GM21390 (cell line): Measurements from ENCODE around the gene CCT7.
A peak's percentile ranks its signal among the peaks of the same experiment; 100 is the strongest.

Source experiments
- ATAC-seq: cut with Tn5 transposase; IDR thresholded peaks from one replicate; pipeline ENCODE4 v1.9.1; 2021; ENCODE audit not compliant: unreplicated experiment

Gene CCT7

DNA sequence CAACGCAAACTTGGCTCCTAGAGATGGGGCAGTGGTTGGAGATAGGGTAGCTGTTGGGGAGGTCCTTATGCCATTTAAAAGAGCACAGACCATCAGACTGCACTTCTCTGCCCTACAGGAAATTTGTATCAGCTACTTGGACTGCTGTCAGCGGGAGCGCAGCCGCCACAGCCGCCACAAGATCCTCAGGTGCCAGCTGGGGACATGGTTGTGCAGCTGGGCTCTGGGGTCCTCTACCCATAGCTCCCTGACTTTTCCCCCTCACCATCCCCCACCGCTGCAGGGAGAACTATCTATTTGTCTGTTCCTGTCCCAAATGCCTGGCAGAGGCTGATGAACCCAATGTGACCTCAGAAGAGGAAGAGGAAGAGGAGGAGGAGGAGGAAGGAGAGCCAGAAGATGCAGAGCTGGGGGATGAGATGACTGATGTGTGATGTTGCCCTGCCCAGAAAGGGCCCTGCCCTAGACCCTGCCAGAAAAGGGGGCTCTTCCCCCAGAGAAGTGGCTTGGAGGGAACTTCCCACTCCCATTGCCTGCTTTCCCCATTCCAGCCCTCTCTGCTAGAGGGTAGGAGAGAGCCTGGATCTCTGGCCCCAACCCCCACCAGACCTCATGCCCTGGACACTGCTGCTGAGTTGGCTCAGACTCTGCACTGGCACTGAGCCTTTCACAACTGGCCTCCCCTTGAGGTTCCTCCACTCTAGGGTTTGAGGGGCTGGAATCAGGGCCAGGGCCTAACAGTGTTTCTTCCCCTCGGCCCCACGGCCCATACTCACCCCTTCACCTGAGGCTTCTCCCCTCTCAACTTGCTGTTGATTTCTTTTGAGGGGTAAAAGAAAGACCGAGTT lies 8.4 kb upstream of the CCT7 start:
- no peak for ATAC-seq

DNA sequence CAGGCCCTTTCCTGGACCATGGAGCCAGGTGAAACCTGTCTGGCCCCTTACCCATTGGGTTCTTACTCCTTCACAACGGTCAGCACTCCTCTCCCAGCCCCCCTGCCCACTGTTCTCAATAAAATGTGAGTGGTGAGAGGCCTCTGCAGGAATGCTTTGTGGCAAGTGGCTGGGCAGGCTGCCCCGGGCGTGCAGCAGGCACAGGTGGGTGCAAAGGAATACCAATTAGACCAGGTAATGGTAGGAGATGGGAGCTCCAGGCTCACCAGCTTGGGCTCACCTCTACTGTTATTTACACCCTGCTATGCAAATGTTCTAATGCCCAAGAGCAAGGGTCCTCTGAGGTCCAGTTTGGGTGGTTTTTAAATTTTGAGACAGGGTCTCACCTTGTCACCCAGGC lies 7.0 kb upstream of the CCT7 start:
- ATAC-seq, result no peak

DNA sequence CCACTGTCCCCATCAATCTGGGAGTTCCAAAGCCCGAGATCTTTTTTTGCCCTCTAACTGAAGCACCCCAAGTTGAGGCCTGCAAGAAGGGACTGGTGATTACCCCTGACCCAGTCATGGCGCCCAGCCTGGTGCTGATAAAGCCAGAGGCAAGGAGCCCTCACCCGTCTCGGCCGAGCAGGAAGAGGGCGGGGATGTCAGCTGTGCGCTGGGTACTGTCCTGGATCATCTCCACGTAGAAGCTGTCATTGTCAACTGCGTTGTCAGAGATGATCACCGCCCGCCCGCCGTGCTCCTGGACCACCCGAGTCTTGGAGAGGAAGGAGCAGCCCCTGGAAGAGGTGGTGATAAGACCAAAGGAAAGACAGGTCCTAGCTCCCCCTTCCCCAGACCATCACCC lies 5.5 kb upstream of the CCT7 start:
- no peak for ATAC-seq

DNA sequence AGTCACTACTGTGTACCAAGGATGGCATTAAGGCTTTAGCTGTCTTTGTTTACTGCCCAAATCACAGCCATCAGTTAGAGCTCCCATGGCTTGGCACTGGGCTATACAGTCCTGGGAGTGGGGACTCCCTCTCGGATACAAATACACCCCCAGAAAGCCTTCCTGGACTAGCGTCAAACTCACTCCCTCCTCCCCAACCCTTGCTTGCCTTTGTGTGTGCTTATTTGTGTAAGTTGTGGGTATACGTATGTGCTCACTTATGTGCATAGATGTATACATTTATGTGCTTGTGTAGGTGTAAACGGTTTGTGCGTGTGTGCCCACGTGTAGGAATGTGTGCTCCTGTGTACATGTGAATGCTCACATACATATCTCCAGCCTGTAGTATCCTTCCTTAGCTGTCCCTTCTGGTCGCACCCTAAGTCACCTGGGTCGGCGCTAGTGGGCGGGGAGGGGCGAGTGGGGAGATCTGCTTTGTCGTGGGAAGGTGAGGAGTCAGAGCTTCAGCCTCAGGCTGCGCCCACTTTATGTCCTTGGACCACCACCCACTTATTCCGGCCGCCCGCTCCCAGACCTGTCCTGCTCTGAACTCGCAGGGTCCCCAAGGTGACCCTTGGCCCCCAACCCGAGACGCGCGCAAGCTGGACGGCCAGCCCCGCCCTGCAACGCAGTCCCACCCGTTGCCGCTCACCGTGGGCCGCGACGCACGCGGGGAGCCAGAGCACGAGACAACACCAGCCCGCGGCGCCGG lies 1.5 kb upstream of the CCT7 start:
- ATAC-seq, result peak; percentile 2

DNA sequence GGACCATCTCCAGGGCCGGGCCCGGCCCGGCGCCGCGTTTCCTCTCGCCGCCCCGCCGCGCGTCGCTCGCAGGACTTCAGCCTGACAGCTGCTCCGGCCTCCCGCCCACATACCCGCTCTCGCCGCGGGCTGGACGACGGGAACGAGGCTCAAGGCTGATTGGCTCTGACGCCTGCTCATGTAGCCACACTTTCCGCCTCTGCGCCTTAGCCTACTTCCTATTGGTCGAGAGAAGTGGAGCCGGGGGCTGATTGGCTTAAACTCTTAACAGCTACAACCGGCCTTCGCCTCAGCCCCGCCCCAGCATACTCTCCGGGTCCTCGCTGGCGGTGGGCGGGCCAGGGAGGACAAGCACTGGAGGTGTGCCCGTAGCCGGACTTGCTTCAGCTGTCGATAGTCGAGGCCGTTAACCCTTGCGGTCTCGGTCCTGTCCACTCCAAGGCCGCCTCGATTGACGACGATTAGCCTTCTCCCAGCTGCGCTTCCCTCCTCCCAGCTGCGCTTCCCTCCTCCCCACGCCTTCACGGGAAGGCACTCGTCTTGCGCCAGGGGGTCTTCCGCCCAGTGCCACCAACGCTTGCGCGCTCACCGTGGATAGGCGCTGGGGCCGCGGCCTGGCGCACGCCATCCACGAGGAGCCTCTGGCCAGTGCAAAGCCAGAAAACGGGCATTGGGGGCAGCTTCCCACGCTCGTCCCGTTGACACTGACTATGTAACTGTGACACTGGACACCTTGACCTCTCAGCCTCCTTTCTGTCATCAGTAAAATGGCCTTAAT lies 765 bp upstream of the CCT7 start, which contains the start of gene PRADC1:
TSS of gene PRADC1 (minus strand) at position 86 of the 778 bp plus-strand sequence. CDS start at position 7, 79 bp downstream.
- peak; percentile 89 for ATAC-seq

DNA sequence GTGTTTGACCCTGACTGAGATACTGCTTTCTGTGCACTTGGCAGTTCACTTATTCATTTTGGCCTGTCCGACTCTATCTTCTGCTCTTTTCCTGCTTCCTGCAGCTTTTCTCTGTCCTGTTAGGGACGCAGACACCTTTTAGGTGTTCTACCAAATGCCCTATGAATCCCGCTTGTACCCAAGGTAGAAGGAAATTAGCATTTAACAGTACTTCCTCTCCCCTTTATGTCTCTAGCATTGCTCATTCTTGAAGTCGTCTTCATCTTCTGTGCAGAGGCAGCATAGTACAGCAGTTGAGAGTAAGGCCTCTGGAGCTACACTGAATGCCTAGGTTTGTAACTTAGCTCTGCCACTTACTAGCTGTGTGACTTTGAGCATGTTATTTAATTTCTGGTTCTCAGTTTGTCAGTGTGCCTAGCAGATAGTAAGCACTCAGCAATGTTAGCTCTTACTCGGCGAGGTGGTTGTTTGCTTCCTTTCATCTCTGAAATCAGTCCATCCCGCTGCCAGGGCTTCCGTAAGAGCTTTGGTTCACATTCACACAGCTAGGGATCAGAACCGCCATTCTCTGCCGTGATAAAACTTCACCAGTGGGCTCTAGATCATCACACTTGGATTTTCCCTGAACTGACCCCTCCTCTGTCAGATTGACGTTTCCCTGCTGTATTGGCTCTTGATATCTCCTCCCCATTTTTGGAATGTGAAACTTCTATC lies 1.4 kb downstream of the CCT7 start:
- no peak for ATAC-seq

DNA sequence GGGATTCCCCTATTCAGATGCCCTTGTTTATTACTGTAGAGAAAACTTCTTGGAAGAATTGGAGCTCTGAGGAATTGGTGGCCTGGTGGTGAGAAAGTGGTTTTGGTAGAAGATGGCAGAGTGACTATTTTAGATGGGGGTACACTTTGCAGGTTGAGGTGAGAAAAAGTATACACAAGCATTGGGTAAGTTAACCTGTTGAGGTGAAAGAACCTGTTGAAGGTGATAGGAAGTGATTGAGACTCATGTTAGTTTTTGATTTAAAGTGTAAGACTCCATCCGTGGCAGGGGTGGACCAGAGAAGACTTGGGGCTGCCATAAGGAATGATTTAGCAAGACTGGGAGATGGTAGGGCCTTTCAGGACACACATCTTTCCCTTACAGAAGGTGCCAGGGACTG lies 3.1 kb downstream of the CCT7 start:
- no peak for ATAC-seq

DNA sequence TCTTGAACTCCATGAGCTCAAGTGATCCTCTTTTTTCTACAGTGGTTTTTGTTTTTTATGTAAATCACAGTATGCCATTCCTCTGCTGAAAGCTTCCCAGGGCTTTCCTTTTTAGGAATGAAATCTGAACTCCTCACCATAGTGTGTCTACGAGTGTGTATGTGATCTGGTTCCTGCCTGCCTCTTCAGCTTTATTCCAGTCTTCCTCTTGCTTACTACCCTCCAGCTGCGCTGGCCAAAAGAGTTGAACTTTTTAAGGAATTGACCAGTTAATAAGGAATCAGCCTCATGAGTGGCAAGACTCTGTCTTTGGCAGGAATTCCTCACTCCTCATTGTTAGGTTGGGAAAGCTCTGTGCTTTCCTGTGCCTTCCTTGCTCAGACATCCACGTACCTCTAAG lies 4.0 kb downstream of the CCT7 start:
- ATAC-seq, result no peak

DNA sequence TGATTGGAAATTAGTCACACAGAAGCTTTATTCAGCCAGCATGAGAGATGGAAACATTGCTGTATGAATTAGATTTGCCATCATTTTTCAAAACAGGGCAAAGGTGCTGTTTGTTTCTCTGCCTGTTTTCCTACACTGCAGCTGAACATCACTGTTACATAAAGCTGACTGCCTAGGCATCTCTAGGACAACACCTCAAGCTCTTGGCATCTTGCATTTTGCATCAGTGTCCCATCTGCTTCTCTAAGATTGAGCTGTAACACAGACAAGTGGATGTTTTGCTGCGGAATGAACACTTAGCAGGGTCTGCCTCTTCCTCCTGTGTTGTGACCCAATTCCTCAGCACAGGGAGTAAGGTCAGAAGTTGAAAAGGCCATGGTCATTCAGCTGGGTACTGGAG lies 4.9 kb downstream of the CCT7 start:
- no peak for ATAC-seq

DNA sequence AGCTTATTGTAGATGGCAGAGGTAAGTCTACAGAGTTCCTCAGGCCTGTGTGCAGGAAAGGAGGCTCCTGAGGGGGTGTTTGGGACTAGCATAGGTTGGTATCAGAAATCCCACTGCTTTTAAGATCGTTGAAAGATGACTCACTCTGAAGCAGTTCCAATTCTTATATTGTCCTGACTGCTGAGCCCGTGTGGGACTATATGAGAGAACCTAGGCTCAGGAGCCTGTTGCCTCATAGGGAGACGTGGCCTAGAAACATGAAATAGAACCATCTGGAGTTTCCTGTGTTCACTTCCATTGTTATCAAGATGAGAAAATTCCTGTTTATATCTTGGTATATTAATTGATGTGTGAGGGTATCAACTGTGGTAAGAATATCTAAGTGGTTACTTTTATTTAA lies 5.7 kb downstream of the CCT7 start:
- ATAC-seq, result no peak

DNA sequence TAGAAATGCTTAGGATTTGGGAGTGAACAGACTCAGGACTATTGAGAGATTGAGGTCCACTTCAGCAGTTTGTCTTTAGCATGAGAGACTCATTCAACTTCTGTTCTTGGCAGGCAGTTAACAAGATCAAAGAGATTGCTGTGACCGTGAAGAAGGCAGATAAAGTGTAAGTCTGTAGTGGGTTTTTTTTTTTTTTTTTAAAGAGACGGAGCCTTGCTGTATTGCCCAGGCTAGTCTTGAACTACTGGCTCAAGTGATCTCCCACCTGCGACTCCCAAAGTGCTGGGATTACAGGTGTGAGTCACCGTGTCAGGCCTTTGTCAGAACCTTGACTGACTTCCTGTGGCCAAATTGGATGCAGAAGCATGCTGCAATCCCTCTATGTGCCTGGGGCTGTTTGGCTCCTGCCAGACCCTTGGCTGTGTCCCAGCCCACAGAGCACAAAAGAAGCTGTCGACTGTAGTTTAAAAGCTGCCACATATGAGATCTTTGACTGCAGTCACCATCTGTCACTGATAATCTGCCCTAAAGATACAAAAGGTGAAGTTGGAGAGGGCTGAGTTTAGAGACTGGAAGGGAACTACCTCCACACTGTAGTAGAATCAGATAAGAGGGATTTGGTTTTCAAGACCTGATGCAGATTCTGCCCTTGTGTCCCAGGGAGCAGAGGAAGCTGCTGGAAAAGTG lies 9.9 kb downstream of the CCT7 start:
- ATAC-seq, result no peak

DNA sequence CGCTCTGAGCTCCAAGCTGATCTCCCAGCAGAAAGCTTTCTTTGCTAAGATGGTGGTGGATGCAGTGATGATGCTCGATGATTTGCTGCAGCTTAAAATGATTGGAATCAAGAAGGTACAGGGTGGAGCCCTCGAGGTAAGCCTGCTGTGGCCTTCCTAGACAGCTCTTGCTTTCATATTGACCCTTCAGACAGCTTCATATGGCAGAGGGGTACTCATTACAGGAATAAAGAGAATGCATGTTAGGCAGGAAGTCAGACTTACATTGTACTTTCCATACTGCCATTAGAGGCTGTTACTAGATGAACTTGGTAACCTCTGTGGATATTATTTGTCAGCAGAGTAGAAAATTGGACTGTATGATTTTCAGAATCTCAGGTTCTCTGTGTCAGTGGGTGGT lies 10.5 kb downstream of the CCT7 start:
- ATAC-seq, result no peak

DNA sequence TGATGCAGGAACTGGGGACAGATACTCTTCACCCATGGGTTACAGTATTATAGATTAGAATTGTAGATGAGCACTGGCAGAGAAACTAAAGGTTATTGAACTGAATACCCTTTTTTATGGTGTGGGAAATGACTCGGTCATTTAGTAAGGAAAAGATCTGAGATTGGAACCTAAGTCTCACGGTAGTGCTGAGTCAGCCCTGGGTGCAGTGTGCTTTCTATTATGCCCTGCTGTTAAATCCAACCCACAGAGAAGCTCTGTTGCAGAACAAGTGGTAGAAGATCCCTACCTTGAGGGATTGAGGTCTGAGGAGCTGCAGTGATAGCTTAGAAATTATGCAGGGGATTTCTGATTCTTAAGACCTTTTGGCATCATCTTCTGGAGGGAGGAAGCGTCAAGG lies 12.7 kb downstream of the CCT7 start:
- no peak for ATAC-seq

DNA sequence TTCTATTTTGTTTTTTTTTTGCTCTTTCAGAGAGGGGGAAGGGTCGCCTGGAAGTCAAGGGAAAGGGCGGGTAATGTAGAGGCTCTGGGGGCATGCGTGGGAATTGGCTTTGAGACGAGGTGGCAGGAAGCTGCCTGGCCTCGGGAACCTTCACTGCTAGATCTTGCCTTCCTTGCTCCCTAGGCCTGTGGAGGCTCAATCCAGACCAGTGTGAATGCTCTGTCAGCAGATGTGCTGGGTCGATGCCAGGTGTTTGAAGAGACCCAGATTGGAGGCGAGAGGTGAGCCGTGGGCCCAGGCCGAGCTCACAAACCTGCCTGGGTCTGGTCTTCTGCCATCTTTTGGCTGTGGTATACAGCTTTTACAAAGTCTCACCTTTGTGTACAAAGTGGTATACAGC lies 15.5 kb downstream of the CCT7 start:
- no peak for ATAC-seq

DNA sequence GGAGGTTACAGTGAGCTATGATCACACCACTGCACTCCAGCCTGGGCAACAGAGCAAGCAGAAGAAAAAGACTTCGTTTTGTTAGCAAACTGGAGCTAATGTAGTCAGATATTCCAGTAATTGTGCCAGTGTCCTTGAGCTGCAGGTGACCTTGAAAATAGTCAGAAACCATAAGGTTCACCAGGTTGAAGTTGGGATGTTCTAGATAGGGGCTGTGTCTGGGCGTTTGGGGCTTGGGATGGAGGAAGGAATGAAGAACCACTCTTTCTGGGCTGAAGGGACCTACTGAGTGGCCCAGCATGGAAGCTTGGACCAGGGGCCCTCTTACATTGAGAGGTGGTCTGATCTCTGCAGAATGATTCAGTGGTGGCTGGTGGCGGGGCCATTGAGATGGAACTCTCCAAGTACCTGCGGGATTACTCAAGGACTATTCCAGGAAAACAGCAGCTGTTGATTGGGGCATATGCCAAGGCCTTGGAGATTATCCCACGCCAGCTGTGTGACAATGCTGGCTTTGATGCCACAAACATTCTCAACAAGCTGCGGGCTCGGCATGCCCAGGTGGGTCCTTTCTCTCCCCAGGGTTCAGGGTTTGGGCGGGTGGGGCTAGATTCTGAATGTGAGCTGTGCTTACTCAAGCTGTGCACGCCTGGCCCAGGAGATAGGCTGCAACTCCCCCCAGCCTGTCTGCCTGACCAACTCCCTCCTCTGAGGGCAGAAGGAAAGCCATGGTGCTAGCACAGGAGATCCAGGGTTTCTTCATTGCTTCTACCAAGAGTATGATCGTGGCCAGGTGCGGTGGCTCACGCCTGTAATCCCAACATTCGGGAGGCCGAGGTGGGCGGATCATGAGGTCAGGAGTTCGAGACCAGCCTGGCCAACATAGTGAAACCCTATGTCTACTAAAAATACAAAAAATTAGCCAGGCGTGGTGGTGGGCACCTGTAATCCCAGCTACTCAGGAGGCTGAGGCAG lies 17.1 kb downstream of the CCT7 start:
- ATAC-seq, result no peak

DNA sequence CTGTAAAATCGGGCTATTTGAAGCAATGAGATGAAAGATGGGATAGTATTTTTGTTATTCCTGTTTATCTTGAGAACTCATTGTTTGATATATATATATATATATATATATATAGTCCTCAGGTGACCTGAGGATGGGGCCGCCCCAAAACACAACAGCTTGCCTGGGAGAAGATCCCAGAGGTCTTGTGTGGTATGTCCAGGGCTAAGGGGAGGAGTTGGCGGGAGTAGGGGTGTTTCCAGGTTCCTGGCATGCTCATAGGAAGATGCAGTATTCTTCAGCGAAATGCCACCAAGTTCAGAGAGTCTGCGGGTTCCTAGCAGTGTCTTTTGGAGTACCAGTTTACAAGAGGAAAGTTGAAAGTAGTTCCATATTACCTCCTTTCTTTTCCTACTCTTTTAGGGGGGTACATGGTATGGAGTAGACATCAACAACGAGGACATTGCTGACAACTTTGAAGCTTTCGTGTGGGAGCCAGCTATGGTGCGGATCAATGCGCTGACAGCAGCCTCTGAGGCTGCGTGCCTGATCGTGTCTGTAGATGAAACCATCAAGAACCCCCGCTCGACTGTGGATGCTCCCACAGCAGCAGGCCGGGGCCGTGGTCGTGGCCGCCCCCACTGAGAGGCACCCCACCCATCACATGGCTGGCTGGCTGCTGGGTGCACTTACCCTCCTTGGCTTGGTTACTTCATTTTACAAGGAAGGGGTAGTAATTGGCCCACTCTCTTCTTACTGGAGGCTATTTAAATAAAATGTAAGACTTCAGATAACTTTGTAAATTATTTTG lies 18.3 kb downstream of the CCT7 start:
- ATAC-seq, result no peak

DNA sequence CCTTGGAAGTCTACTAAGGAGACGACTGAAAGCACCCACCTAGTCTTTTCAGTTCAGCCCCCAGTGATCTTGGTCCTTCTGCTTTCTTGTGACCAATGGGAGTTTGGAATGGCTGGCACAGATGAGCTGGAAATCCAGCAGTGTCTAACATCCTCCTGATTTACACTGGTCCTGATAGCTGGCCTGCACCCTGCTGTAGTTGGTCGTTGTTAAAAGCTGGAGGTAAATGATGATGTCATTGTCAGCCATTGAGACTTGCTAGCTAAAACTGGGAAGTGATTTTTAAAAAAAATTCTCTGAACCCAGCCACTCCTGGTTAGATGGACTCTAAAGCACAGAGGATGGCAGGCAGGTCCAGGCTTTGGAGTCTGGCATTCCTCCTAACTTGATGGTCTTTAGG lies 19.3 kb downstream of the CCT7 start:
- no peak for ATAC-seq

DNA sequence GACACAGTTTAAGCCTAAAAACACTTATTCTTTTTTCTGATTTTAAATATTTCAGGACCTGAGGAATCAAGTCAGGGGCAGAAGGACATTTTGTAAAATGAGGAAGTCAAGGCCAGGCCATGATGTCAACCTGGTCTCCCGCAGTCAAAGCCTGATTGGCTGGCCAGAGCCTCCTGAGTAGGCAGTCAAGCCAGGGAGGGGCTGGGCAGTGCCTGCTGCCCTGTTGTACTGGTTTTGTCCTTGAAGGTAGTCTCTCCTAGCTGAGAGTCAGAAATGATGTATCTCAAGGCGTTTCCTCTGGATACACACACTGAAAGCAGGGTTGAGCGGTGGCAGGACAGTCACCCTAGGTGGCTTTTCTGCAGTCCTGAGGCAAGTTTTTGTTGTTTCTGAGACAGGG lies 19.8 kb downstream of the CCT7 start:
- ATAC-seq, result no peak
